Measurements from ENCODE around the gene PHC2. TPM values are rescaled to one million over a fixed set of nuclear protein-coding genes. Genes with fewer than 3 reads are reported as not detected.

Gene PHC2
- total RNA-seq, 1 experiment from 2014 or later: 9.4 TPM

GRCh38 chr1:33329600-33330305, 101.1 kb downstream of the PHC2 start:
- Histone ChIP-seq H3K23ac (ENCODE audit: insufficient read length, low read depth, low read length) (no peak overlapping the region), H3T11ph (ENCODE audit: low read length) (no peak overlapping the region), H3K4me1 (ENCODE audit: insufficient read depth, low read length) (no peaks in the 10 kb centered on the region), H3K9ac (ENCODE audit: extremely low read depth, insufficient read length, low read length) (no peak overlapping the region), H2BK15ac (ENCODE audit: low read depth, low read length) (no peak overlapping the region), H3K79me2 (ENCODE audit: insufficient read depth, low read length) (no peaks in the 10 kb centered on the region), H2BK12ac (ENCODE audit: insufficient read length, low read depth, low read length) (no peak overlapping the region), H3K4ac (ENCODE audit: low read depth, low read length) (no peak overlapping the region), H3K56ac (ENCODE audit: insufficient read length, low read depth, low read length) (no peak overlapping the region), H3K27me3 (ENCODE audit: insufficient read depth, low read length) (no peaks in the 10 kb centered on the region), H4K20me1 (ENCODE audit: control insufficient read depth, insufficient read depth, insufficient read length) (no peaks in the 10 kb centered on the region), H4K8ac (replicated peaks; ENCODE audit: insufficient read length, low read depth, low read length) (no peak overlapping the region), H2BK5ac (ENCODE audit: insufficient read length, low read length) (no peak overlapping the region), H2AFZ (ENCODE audit: low read length) (no peak overlapping the region), H2BK120ac (ENCODE audit: low read depth, low read length, poor library complexity, severe bottlenecking) (no peak overlapping the region), H3K27ac (ENCODE audit: insufficient read length, low read depth, low read length) (no peak overlapping the region), H3K4me2 (ENCODE audit: insufficient read depth, insufficient read length, low read length) (no peak overlapping the region), H3K79me1 (ENCODE audit: insufficient read depth, low read depth, low read length, poor library complexity, severe bottlenecking) (no peaks in the 10 kb centered on the region), H4K91ac (ENCODE audit: insufficient read length, low read depth, low read length) (no peak overlapping the region), H4K5ac (ENCODE audit: insufficient read length, low read depth, low read length) (no peak overlapping the region), H3K14ac (ENCODE audit: insufficient read depth, low read length) (no peak overlapping the region), H2AK5ac (ENCODE audit: insufficient read length, low read length) (no peak overlapping the region), H2BK20ac (ENCODE audit: low read depth, low read length, poor library complexity, severe bottlenecking) (no peak overlapping the region), H3K9me3 (ENCODE audit: control insufficient read depth, low read depth, low read length) (no peaks in the 10 kb centered on the region), H3K23me2 (ENCODE audit: insufficient read length, low read depth, low read length, poor library complexity, severe bottlenecking) (no peaks in the 10 kb centered on the region), H3K18ac (ENCODE audit: insufficient read length, low read depth, low read length) (no peak overlapping the region)
- H3K9me3 Mint-ChIP-seq: no peaks in the 10 kb centered on the region
- peaks cover 7 to 65% (median 12%) of the 10 kb centered on the region in 3 experiments; a peak in 6 of 7 replicates for H3K36me3 Mint-ChIP-seq (ENCODE audit: insufficient read depth in 1 of 3, low read depth in 3 of 3)
- no peak overlapping the region; a peak in 2 of 7 replicates for H3K27ac Mint-ChIP-seq
- H3K4me3 Mint-ChIP-seq: no peak overlapping the region
- TF ChIP-seq CTCF (conservative IDR thresholded peaks at IDR 0.05): no peak
- DNase-seq: no peak
- H3K27me3 Mint-ChIP-seq (ENCODE audit: low read depth): peaks cover 1% of the 10 kb centered on the region; the same call in 1 of the 2 replicates
- H3K4me1 Mint-ChIP-seq: peaks cover 0 to 8% of the 10 kb centered on the region in 2 experiments; a peak in 3 of 4 replicates
- no CpG with 5 or more reads among the region's 19 CpGs for WGBS (ENCODE audit: extremely low coverage, insufficient read length, low lambda C conversion rate)

All from H9 (cell line).